CD4-positive, alpha-beta T cell treated with Interleukin-21 for 1 hour (primary cell): ENCODE results near the gene CAPRIN1.

Experiments used
- DNase-seq: peaks from one replicate; pipeline ENCODE4 v3.0.0-alpha.2; 2020

Gene CAPRIN1

DNA sequence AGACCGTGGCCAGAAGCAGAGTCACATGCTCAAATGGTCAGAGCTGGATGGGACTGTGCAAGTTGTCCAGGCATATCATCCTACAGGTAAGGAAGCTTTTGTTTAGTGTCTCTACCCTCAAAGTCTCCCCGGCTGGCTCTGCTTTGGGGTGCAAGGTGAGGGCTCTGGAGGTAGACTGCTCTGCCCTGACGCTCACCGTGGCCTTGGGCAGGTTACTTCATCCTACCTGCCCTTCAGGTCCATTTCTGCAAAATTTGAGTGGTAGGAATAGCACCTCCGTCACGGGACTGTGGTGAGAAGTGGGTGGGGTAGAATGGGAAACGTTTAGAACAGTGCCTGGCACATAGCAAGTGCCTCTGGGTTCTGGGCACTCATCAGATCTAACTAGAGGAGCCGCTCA lies 96.0 kb downstream of the CAPRIN1 start:
- DNase-seq, result no peak

DNA sequence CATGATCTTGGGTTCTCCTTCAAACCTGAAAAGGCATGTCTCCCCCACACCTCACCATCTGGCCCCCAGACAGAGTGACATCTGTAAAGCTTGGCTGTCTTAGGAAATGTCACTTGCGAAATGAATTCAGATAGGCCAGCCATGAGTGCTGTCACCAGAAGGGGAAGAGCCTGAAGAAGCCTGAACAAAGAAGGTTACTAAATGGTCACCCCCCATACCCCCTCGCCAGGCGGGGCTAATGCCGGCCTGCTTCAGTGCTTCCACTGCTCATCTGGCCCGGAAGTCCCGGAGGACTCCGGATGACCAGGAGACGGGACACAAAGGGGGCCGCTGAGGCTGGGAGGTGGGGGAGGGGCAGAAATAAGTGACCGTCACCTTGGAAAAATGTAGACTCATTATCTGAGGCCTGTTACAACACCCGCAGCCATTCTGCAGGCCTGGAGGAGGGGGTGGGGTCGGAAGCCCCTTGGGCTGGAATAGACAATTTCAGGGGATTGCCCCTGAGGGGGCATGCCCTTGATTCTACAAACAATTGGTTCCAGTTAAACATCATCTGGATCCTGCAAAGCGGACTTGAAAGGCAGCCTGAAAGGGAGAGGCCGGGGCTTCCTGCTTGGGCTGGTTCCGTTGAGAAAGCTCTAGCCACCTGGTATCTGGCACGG lies 97.1 kb downstream of the CAPRIN1 start:
- DNase-seq, result no peak

DNA sequence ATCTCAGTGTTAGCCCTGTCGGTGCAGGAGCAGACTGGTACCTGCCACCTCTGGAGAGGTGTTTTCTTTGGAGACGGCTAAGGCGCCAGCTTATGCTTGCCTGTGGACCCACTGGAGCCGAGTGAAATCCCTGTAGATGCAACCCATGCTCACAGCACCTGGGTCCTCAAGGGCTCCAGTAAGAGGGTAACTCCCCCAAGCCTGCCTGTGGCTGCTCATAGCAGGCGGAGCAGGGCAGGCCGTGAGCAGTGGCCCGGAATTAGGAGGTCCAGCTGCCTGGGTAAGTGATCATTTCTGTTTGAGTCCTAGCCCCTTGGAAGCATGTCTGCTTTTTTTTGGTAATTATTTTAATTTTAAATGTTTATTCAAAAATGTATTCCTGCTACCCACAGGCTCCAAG lies 97.7 kb downstream of the CAPRIN1 start:
- no peak for DNase-seq

DNA sequence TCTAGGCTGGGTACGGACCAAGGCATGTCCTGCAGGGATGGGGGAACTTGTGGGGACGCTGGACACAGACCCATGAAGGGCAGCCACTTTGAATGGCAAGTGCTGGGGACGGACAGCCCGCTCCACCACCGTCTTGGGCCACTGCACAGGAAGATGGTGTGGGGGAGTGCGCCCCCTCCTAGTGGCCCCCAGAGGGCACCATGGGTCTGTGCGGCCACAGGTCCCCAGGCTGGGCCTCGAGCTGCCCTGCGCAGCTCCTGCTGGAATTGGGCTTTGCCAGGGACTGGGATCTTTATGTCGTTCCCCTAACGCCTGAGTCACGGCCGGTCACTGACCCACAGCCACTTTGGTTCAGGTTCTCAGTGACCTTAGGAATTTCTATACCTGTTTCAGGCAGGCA lies 98.3 kb downstream of the CAPRIN1 start:
- DNase-seq, result no peak

DNA sequence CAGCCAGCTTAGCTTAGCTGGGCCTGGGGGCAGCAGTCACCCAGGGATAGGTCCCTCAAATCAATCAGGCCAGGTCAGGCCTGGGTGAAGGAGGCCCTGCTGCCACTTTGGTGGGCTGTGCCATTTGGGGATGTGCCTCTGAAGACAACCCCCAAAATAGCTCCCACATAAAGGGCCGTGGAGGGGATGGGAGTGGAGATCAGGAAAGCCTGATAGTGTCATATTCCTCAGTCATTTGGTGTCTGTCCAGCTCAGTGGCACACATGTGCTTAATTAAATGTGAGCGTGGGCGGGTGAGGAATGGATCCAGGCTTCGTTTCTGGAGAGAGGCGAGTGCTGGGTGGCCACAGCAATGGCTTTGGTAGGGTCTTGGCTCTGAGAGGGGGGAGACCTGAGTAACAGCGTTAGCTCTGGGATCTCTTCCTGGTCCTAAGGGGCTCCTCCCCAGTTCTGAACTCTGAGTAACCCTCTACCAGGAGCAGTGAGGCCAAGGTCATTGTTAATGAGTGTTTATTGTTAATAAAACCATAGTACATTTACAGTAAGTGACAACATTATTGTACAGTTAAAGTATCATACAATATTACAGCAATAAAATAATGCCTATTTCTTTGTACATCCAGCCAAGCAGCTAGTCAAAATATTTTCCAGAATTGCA lies 99.1 kb downstream of the CAPRIN1 start:
- DNase-seq, result no peak
